Measurements from ENCODE around the gene NNAT. TPM values are rescaled to one million over a fixed set of nuclear protein-coding genes. Genes with fewer than 3 reads are reported as not detected.
A peak's percentile ranks its signal among the peaks of the same experiment; 100 is the strongest.

NNAT gene
- total RNA-seq, 3 donors from 2014 or later (not counting 1 experiment from before 2014, with no cell fraction given), result not detected

GRCh38 chr20:37518606-37519507, 2.2 kb upstream of the NNAT start:
- peaks cover 0 to 4% of the 10 kb centered on the region in 2 donors for H3K27me3 Mint-ChIP-seq (ENCODE audit: low read depth in 2 of 2)
- WGBS (ENCODE audit: insufficient coverage), result 95% methylated on average over 29 of the region's 30 CpGs
- peaks cover 10% of the 10 kb centered on the region for H3K4me1 ChIP-seq (ENCODE audit: control insufficient read depth, insufficient read depth, low read length)
- DNase-seq, result no peak
- no peaks in the 10 kb centered on the region for H3K27me3 ChIP-seq (ENCODE audit: control insufficient read depth, insufficient read depth, low read length)
- peaks cover 22% of the 10 kb centered on the region for H3K36me3 ChIP-seq (ENCODE audit: control insufficient read depth, insufficient read depth, low read length)
- H3K9me3 ChIP-seq (ENCODE audit: control insufficient read depth, insufficient read depth, low read length), result no peaks in the 10 kb centered on the region
- no peak for ATAC-seq
- H3K4me1 Mint-ChIP-seq, result peaks cover 29 to 54% of the 10 kb centered on the region in 2 donors
- intact Hi-C loops (cut with micrococcal nuclease), result no loop called here
- no peak for TF ChIP-seq CTCF (IDR thresholded peaks at IDR 0.05)
- H3K27ac Mint-ChIP-seq, result no peak overlapping the region
- H3K9me3 Mint-ChIP-seq, result no peaks in the 10 kb centered on the region
- H3K4me3 Mint-ChIP-seq, result no peak overlapping the region
- no peak overlapping the region for H3K27ac ChIP-seq (ENCODE audit: low read length)
- H3K4me3 ChIP-seq (ENCODE audit: low read length), result no peak overlapping the region
- H3K36me3 Mint-ChIP-seq, result no peaks in the 10 kb centered on the region

GRCh38 chr20:37519508-37520418, 1.3 kb upstream of the NNAT start:
- H3K27me3 Mint-ChIP-seq (ENCODE audit: low read depth in 2 of 2), result peaks cover 0 to 4% of the 10 kb centered on the region in 2 donors
- peak overlapping the region; percentile 65 for H3K4me3 Mint-ChIP-seq
- peaks cover 38 to 57% of the 10 kb centered on the region in 2 donors for H3K4me1 Mint-ChIP-seq
- intact Hi-C loops (cut with micrococcal nuclease), result loop anchor here (10.0 kb wide), 1 partner anchor 1055 kb away; no protein-coding TSS in a partner anchor
- ATAC-seq (no peak), DNase-seq (no peak)
- H3K27ac Mint-ChIP-seq, result peak overlapping the region in 1 of 2 donors; percentile 47
- Histone ChIP-seq H3K4me3 (ENCODE audit: low read length) (no peak overlapping the region), H3K4me1 (ENCODE audit: control insufficient read depth, insufficient read depth, low read length) (peaks cover 19% of the 10 kb centered on the region), H3K36me3 (ENCODE audit: control insufficient read depth, insufficient read depth, low read length) (peaks cover 13% of the 10 kb centered on the region), H3K27me3 (ENCODE audit: control insufficient read depth, insufficient read depth, low read length) (no peaks in the 10 kb centered on the region), H3K27ac (ENCODE audit: low read length) (no peak overlapping the region), H3K9me3 (ENCODE audit: control insufficient read depth, insufficient read depth, low read length) (no peaks in the 10 kb centered on the region)
- H3K9me3 Mint-ChIP-seq, result no peaks in the 10 kb centered on the region
- TF ChIP-seq CTCF (IDR thresholded peaks at IDR 0.05), result no peak
- WGBS (ENCODE audit: insufficient coverage), result 85% methylated on average over 39 of the region's 39 CpGs
- no peaks in the 10 kb centered on the region for H3K36me3 Mint-ChIP-seq

- Histone ChIP-seq H3K9me3 (ENCODE audit: control insufficient read depth, insufficient read depth, low read length) (no peaks in the 10 kb centered on the region), H3K27me3 (ENCODE audit: control insufficient read depth, insufficient read depth, low read length) (no peaks in the 10 kb centered on the region), H3K27ac (ENCODE audit: low read length) (no peak overlapping the region), H3K36me3 (ENCODE audit: control insufficient read depth, insufficient read depth, low read length) (peaks cover 10% of the 10 kb centered on the region), H3K4me3 (ENCODE audit: low read length) (no peak overlapping the region), H3K4me1 (ENCODE audit: control insufficient read depth, insufficient read depth, low read length) (peaks cover 26% of the 10 kb centered on the region)
- Mint-ChIP-seq H3K27me3 (ENCODE audit: low read depth in 2 of 2) (peaks cover 0 to 4% of the 10 kb centered on the region in 2 donors), H3K27ac (peak overlapping the region in 1 of 2 donors; percentile 47), H3K4me3 (peak overlapping the region; percentile 65), H3K4me1 (peaks cover 45 to 60% of the 10 kb centered on the region in 2 donors), H3K9me3 (no peaks in the 10 kb centered on the region), H3K36me3 (no peaks in the 10 kb centered on the region)
- DNase-seq, result no peak
- 71% methylated on average over 24 of the region's 24 CpGs for WGBS (ENCODE audit: insufficient coverage)
- TF ChIP-seq CTCF (IDR thresholded peaks at IDR 0.05), result no peak
- ATAC-seq, result no peak
- intact Hi-C loops (cut with micrococcal nuclease), result loop anchor here (10.0 kb wide), 1 partner anchor 1056 kb away; no protein-coding TSS in a partner anchor
These were observed 563 bp upstream of the NNAT start for GRCh38 chr20:37520419-37520955.
